Measurements from ENCODE around the gene EFNA1. TPM values are rescaled to one million over a fixed set of nuclear protein-coding genes. Genes with fewer than 3 reads are reported as not detected.

The EFNA1 gene
- total and polyA plus RNA-seq, 2 of the 13 experiments (the other 11 are each of a cell fraction or from before 2014, with no cell fraction given): 81.8 to 874 TPM

DNA sequence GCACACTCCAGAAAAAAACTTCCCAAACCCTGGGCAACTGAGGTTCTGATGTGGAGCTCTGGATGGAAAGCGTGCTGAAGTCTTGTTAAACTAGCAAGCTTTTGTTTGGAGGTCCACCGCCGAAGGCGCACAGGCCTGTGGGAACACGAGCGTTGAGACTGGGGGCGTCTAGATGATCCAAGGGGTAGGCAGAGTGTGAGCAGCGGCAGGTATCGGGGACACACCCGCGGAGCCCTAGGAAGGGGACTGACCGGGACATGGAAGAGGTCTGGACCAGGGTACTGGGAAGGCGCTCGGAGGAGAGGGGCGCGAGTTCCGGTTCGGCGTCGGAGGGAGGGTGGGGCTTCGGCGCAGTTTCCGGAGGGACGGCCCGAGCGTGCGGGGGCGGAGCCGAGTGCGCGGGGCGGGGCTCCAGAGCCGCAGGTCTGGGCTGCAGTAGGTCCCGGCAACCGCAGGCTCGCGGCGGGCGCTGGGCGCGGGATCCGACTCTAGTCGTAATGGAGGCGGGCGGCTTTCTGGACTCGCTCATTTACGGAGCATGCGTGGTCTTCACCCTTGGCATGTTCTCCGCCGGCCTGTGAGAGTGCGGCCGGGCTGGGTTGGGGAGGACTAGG is 7.8 kb downstream of the EFNA1 start, which contains the start of gene SLC50A1 (continued):
- TF ChIP-seq, protein P1, sequence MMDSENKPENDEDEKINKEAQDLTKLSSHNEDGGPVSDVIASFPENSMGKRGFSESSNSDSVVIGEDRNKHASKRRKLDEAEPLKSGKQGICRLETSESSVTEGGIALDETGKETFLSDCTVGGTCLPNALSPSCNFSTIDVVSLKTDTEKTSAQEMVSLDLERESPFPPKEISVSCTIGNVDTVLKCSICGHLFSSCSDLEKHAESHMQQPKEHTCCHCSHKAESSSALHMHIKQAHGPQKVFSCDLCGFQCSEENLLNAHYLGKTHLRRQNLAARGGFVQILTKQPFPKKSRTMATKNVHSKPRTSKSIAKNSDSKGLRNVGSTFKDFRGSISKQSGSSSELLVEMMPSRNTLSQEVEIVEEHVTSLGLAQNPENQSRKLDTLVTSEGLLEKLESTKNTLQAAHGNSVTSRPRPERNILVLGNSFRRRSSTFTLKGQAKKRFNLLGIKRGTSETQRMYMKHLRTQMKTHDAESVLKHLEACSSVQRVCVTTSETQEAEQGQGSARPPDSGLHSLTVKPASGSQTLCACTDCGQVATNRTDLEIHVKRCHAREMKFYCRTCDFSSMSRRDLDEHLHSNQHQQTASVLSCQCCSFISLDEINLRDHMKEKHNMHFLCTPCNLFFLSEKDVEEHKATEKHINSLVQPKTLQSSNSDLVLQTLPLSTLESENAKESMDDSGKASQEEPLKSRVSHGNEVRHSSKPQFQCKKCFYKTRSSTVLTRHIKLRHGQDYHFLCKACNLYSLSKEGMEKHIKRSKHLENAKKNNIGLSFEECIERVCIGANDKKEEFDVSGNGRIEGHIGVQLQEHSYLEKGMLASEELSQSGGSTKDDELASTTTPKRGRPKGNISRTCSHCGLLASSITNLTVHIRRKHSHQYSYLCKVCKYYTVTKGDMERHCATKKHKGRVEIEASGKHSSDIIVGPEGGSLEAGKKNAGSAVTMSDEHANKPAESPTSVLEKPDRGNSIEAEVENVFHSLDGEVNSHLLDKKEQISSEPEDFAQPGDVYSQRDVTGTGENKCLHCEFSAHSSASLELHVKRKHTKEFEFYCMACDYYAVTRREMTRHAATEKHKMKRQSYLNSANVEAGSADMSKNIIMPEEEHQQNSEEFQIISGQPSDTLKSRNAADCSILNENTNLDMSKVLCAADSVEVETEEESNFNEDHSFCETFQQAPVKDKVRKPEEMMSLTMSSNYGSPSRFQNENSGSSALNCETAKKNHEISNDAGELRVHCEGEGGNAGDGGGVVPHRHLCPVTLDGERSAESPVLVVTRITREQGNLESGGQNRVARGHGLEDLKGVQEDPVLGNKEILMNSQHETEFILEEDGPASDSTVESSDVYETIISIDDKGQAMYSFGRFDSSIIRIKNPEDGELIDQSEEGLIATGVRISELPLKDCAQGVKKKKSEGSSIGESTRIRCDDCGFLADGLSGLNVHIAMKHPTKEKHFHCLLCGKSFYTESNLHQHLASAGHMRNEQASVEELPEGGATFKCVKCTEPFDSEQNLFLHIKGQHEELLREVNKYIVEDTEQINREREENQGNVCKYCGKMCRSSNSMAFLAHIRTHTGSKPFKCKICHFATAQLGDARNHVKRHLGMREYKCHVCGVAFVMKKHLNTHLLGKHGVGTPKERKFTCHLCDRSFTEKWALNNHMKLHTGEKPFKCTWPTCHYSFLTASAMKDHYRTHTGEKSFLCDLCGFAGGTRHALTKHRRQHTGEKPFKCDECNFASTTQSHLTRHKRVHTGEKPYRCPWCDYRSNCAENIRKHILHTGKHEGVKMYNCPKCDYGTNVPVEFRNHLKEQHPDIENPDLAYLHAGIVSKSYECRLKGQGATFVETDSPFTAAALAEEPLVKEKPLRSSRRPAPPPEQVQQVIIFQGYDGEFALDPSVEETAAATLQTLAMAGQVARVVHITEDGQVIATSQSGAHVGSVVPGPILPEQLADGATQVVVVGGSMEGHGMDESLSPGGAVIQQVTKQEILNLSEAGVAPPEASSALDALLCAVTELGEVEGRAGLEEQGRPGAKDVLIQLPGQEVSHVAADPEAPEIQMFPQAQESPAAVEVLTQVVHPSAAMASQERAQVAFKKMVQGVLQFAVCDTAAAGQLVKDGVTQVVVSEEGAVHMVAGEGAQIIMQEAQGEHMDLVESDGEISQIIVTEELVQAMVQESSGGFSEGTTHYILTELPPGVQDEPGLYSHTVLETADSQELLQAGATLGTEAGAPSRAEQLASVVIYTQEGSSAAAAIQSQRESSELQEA (CRISPR knock-in tag; IDR thresholded peaks at IDR 0.05; ENCODE audit: not compliant biosample characterization): peak; percentile 31
- 0 out of 2 replicates have a peak, but pooled peaks have one; percentile 56 for TF ChIP-seq HNRNPUL1 (IDR thresholded peaks at IDR 0.05; ENCODE audit: low read depth, low read length)
- TF ChIP-seq ZFP36L2 (CRISPR knock-in tag; IDR thresholded peaks at IDR 0.05): peak; percentile 20; the same call in 1 of the 2 replicates
- TF ChIP-seq DPF2 (CRISPR knock-in tag; IDR thresholded peaks at IDR 0.05; ENCODE audit: borderline replicate concordance, low read depth): no peak
- TF ChIP-seq EZH2 (conservative IDR thresholded peaks at IDR 0.05; ENCODE audit: low read depth, low read length): no peak
- TF ChIP-seq ZFP1 (CRISPR knock-in tag; IDR thresholded peaks at IDR 0.05): no peak
- TF ChIP-seq RXRA (CRISPR knock-in tag; IDR thresholded peaks at IDR 0.05): no peak; the same call in 1 of the 2 replicates
- TF ChIP-seq, protein P2, sequence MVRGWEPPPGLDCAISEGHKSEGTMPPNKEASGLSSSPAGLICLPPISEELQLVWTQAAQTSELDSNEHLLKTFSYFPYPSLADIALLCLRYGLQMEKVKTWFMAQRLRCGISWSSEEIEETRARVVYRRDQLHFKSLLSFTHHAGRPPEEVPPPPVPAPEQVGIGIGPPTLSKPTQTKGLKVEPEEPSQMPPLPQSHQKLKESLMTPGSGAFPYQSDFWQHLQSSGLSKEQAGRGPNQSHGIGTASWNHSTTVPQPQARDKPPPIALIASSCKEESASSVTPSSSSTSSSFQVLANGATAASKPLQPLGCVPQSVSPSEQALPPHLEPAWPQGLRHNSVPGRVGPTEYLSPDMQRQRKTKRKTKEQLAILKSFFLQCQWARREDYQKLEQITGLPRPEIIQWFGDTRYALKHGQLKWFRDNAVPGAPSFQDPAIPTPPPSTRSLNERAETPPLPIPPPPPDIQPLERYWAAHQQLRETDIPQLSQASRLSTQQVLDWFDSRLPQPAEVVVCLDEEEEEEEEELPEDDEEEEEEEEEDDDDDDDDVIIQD (CRISPR knock-in tag; IDR thresholded peaks at IDR 0.05; ENCODE audit: low read depth): no peak
- peak; percentile 52 for TF ChIP-seq MEF2D (CRISPR knock-in tag; IDR thresholded peaks at IDR 0.05)
- TF ChIP-seq KLF13 (CRISPR knock-in tag; IDR thresholded peaks at IDR 0.05): no peak; the same call in 1 of the 2 replicates
- TF ChIP-seq FOXM1 (CRISPR knock-in tag; IDR thresholded peaks at IDR 0.05): no peak
- TF ChIP-seq HNRNPL (IDR thresholded peaks at IDR 0.05; ENCODE audit: low read depth, low read length): no peak; the same call in 1 of the 2 replicates
- TF ChIP-seq, protein P3, sequence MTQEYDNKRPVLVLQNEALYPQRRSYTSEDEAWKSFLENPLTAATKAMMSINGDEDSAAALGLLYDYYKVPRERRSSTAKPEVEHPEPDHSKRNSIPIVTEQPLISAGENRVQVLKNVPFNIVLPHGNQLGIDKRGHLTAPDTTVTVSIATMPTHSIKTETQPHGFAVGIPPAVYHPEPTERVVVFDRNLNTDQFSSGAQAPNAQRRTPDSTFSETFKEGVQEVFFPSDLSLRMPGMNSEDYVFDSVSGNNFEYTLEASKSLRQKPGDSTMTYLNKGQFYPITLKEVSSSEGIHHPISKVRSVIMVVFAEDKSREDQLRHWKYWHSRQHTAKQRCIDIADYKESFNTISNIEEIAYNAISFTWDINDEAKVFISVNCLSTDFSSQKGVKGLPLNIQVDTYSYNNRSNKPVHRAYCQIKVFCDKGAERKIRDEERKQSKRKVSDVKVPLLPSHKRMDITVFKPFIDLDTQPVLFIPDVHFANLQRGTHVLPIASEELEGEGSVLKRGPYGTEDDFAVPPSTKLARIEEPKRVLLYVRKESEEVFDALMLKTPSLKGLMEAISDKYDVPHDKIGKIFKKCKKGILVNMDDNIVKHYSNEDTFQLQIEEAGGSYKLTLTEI (CRISPR knock-in tag; conservative IDR thresholded peaks at IDR 0.05): no peak
- TF ChIP-seq YEATS4 (CRISPR knock-in tag; IDR thresholded peaks at IDR 0.05; ENCODE audit: borderline replicate concordance): no peak
- TF ChIP-seq, protein P4, sequence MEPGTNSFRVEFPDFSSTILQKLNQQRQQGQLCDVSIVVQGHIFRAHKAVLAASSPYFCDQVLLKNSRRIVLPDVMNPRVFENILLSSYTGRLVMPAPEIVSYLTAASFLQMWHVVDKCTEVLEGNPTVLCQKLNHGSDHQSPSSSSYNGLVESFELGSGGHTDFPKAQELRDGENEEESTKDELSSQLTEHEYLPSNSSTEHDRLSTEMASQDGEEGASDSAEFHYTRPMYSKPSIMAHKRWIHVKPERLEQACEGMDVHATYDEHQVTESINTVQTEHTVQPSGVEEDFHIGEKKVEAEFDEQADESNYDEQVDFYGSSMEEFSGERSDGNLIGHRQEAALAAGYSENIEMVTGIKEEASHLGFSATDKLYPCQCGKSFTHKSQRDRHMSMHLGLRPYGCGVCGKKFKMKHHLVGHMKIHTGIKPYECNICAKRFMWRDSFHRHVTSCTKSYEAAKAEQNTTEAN (CRISPR knock-in tag; conservative IDR thresholded peaks at IDR 0.05): 0 out of 2 replicates have a peak, but pooled peaks have one; percentile 23
- TF ChIP-seq, protein P5, sequence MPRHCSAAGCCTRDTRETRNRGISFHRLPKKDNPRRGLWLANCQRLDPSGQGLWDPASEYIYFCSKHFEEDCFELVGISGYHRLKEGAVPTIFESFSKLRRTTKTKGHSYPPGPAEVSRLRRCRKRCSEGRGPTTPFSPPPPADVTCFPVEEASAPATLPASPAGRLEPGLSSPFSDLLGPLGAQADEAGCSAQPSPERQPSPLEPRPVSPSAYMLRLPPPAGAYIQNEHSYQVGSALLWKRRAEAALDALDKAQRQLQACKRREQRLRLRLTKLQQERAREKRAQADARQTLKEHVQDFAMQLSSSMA (CRISPR knock-in tag; IDR thresholded peaks at IDR 0.05): no peak

Measured in HepG2 (cell line).